Measurements from ENCODE around the gene CLSTN2.

DNA sequence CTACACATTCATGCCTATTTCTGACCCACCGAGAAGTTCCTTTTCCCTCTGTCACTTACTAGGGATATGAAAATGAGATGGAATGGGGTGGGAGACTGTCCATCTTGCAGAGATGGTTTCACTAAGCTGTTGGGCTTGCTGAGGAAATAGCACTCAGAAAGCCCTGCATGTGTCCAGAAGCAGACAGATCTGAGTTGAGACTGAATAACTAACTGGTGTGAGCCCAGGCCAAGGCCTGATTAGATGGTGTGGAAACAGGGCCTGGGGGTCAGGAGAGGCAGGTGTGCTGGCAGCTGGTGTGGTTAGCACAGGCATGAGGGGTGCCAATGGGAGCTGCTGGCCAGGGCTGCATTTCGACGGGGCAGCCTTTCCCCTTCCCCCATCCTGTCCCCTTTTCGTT, 72.1 kb downstream of the CLSTN2 start:
- TF ChIP-seq POU2F2 (IDR thresholded peaks at IDR 0.05; ENCODE audit: low read depth, low read length) (no peak), POLR2A (IDR thresholded peaks at IDR 0.05; ENCODE audit: low read depth, low read length) (no peak), PAX5 (IDR thresholded peaks at IDR 0.05; ENCODE audit: insufficient read depth, low read length, severe bottlenecking) (no peak)
